ENCODE data around the gene SGSM1.

Gene SGSM1

GRCh38 chr22:24801901-24802465, 4.0 kb upstream of the SGSM1 start:
- H3K36me3 ChIP-seq (ENCODE audit: control insufficient read depth, low read length) = no peaks in the 10 kb centered on the region
- no peak overlapping the region for H3K4me3 ChIP-seq (ENCODE audit: low read length)
- H3K27ac ChIP-seq (ENCODE audit: low read depth, low read length) = no peak overlapping the region
- no peaks in the 10 kb centered on the region for H3K9me2 ChIP-seq (replicated peaks; ENCODE audit: control insufficient read depth, low read length)
- no peaks in the 10 kb centered on the region for H3K4me1 ChIP-seq (ENCODE audit: control insufficient read depth, low read length)
- H3K9me3 ChIP-seq (ENCODE audit: control insufficient read depth, insufficient read depth, low read length) = no peaks in the 10 kb centered on the region
- peaks cover 5% of the 10 kb centered on the region for H3K27me3 ChIP-seq (ENCODE audit: control insufficient read depth, low read length)
- no peaks in the 10 kb centered on the region for H3F3A ChIP-seq (ENCODE audit: control insufficient read depth, insufficient read depth)
- no peaks in the 10 kb centered on the region for H4K20me1 ChIP-seq (ENCODE audit: control insufficient read depth, insufficient read depth, low read depth, low read length)
- no peaks in the 10 kb centered on the region for H3K79me2 ChIP-seq (ENCODE audit: control insufficient read depth, low read length)
- no peak overlapping the region for H3K4me2 ChIP-seq (ENCODE audit: low read length)
- TF ChIP-seq CTCF (IDR thresholded peaks at IDR 0.05; ENCODE audit: low read depth, low read length, poor library complexity, severe bottlenecking) (no peak), EZH2phosphoT487 (IDR thresholded peaks at IDR 0.05; ENCODE audit: borderline replicate concordance, low read length) (no peak)

DNA sequence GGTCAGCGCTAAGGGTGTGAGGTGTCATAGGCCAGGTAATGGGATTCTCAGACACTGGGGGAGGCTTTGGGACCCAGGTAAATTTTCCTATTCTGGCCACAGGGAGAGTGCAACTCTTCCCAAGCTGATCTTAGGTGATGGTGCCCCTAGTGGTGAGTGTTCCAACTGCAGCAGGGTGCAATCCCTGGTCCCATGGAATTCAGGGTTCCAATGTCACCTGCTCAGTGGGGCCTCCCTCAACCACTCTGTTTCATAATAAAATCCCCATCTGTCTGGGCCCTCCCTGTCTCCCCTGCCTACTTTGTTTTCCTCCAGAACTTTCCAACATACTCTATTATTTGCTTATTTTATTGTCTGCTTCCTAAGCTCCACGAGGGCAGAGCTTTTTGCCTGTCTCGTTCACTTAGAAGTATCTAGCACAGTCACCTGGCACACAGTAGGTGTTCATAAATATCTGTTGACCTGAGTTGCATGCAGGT, 2.9 kb upstream of the SGSM1 start:
- Histone ChIP-seq H3K27ac (ENCODE audit: low read depth, low read length) (no peak overlapping the region), H3K4me1 (ENCODE audit: control insufficient read depth, low read length) (no peaks in the 10 kb centered on the region), H3K4me3 (ENCODE audit: low read length) (no peak overlapping the region), H3K36me3 (ENCODE audit: control insufficient read depth, low read length) (no peaks in the 10 kb centered on the region), H3K27me3 (ENCODE audit: control insufficient read depth, low read length) (peaks cover 5% of the 10 kb centered on the region), H3K79me2 (ENCODE audit: control insufficient read depth, low read length) (no peaks in the 10 kb centered on the region), H4K20me1 (ENCODE audit: control insufficient read depth, insufficient read depth, low read depth, low read length) (no peaks in the 10 kb centered on the region), H3K9me3 (ENCODE audit: control insufficient read depth, insufficient read depth, low read length) (no peaks in the 10 kb centered on the region), H3F3A (ENCODE audit: control insufficient read depth, insufficient read depth) (no peaks in the 10 kb centered on the region), H3K9me2 (replicated peaks; ENCODE audit: control insufficient read depth, low read length) (no peaks in the 10 kb centered on the region), H3K4me2 (ENCODE audit: low read length) (no peak overlapping the region)
- TF ChIP-seq EZH2phosphoT487 (IDR thresholded peaks at IDR 0.05; ENCODE audit: borderline replicate concordance, low read length) (no peak), CTCF (IDR thresholded peaks at IDR 0.05; ENCODE audit: low read depth, low read length, poor library complexity, severe bottlenecking) (peak; percentile 97)

DNA sequence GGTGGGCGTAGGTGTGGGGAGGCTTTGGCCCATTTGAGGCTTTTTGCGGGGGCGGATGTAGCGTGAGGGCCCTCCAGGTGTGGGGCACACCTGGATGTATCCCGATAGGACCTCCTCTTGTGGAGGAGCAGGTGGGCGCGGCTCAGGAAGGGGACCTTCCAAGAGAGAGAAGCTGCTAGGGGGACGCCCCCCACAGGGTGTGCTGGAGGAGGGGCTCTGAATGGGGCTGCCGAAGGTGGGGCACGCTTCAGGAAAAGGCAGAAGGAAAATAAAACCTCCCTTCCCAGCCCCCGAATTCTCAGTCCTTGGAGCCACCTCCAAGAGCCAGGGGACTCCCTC, 621 bp downstream of the SGSM1 start:
- TF ChIP-seq CTCF (IDR thresholded peaks at IDR 0.05; ENCODE audit: low read depth, low read length, poor library complexity, severe bottlenecking) (no peak), EZH2phosphoT487 (IDR thresholded peaks at IDR 0.05; ENCODE audit: borderline replicate concordance, low read length) (no peak)
- Histone ChIP-seq H3K9me2 (replicated peaks; ENCODE audit: control insufficient read depth, low read length) (no peaks in the 10 kb centered on the region), H3K4me3 (ENCODE audit: low read length) (no peak overlapping the region), H3K27ac (ENCODE audit: low read depth, low read length) (no peak overlapping the region), H3K27me3 (ENCODE audit: control insufficient read depth, low read length) (peaks cover 11% of the 10 kb centered on the region), H4K20me1 (ENCODE audit: control insufficient read depth, insufficient read depth, low read depth, low read length) (no peaks in the 10 kb centered on the region), H3K4me2 (ENCODE audit: low read length) (peak overlapping the region; percentile 46), H3K9me3 (ENCODE audit: control insufficient read depth, insufficient read depth, low read length) (no peaks in the 10 kb centered on the region), H3K79me2 (ENCODE audit: control insufficient read depth, low read length) (no peaks in the 10 kb centered on the region), H3F3A (ENCODE audit: control insufficient read depth, insufficient read depth) (no peaks in the 10 kb centered on the region), H3K4me1 (ENCODE audit: control insufficient read depth, low read length) (no peaks in the 10 kb centered on the region), H3K36me3 (ENCODE audit: control insufficient read depth, low read length) (no peaks in the 10 kb centered on the region)

Measured in DOHH2 (cell line).